Breast epithelium (tissue), 3 donors: ENCODE measurements around the gene STAM.

Source experiments
- POLR2A ChIP-seq: fragments of 450-650 bp; IDR thresholded peaks from one replicate; pipeline ENCODE4 v1.6.1; 2016; ENCODE audit warnings: antibody characterized with exemption, mild to moderate bottlenecking, moderate library complexity
- POLR2AphosphoS5 ChIP-seq, 3 donors: sonication (generic); formaldehyde crosslinking; IDR thresholded peaks; one replicate each; pipeline ENCODE4 v1.6.1; 2017; ENCODE audit warnings: antibody characterized with exemption in 3 of 3
- TF ChIP-seq, protein P1 (sequence below), 3 donors: fragments of 450-650 bp; IDR thresholded peaks; one replicate each; pipeline ENCODE4 v1.5.1; 2016 to 2017; ENCODE audit warnings: antibody characterized with exemption in 3 of 3, mild to moderate bottlenecking in 3 of 3, moderate library complexity in 3 of 3

DNA sequence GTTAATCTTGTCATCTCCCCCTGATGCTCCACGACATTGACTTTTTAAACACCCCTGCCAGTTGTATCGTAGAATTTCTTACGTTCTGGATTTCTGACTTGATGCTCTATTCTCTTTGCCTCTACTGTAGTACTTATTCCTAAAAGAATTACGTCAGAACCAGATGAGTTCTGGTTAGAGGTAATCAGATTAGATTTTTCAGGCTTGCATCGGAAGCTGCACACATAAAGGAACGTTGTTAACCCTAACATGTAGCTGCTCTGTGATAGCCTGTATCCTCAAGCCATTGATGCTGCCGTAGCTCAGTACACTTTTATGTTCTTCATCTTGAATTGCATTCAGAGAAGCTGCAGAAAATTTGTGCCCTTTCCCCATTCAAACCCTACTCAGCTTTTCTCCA is 81.8 kb downstream of the STAM start:
- TF ChIP-seq, protein P1, sequence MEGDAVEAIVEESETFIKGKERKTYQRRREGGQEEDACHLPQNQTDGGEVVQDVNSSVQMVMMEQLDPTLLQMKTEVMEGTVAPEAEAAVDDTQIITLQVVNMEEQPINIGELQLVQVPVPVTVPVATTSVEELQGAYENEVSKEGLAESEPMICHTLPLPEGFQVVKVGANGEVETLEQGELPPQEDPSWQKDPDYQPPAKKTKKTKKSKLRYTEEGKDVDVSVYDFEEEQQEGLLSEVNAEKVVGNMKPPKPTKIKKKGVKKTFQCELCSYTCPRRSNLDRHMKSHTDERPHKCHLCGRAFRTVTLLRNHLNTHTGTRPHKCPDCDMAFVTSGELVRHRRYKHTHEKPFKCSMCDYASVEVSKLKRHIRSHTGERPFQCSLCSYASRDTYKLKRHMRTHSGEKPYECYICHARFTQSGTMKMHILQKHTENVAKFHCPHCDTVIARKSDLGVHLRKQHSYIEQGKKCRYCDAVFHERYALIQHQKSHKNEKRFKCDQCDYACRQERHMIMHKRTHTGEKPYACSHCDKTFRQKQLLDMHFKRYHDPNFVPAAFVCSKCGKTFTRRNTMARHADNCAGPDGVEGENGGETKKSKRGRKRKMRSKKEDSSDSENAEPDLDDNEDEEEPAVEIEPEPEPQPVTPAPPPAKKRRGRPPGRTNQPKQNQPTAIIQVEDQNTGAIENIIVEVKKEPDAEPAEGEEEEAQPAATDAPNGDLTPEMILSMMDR (IDR thresholded peaks at IDR 0.05) = no peak
- no peak for TF ChIP-seq POLR2A
- TF ChIP-seq POLR2AphosphoS5 (IDR thresholded peaks at IDR 0.05) = no peak
